ENCODE data around the gene TEX261.
A peak's percentile ranks its signal among the peaks of the same experiment; 100 is the strongest.

The TEX261 gene

DNA sequence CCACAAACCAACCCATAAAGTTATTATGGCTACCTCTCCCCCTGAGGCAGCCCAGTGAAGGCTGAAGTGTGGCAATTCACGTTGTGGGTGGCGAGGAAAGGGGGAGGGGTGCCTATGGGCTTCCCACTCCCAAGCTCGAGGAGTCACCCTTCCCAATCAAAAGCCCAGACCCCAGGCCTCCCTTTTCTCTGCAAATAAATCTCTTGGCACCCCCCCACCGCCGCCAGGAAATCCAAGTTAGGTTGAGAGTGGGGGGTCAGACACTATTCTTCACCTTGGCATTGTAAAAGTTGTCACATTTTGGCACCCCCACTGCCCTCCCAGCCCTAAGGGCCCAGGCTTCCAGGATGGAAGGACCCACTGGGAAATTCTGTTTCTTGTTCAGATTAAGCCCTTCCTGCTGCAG lies 9.4 kb downstream of the TEX261 start:
- Histone ChIP-seq H3K9me3 (replicated peaks; ENCODE audit: low read length) (no peaks in the 10 kb centered on the region), H3K27me3 (ENCODE audit: control insufficient read depth, insufficient read depth, low read length) (no peaks in the 10 kb centered on the region), H3K4me1 (ENCODE audit: control insufficient read depth, insufficient read depth, low read length) (no peaks in the 10 kb centered on the region), H3K36me3 (ENCODE audit: insufficient read depth, low read length) (peaks cover 49% of the 10 kb centered on the region), H3K9ac (ENCODE audit: low read depth, low read length) (no peak overlapping the region), H3K4me3 (ENCODE audit: low read length) (no peak overlapping the region), H3K4me2 (ENCODE audit: low read length) (no peak overlapping the region)

- Histone ChIP-seq H3K27me3 (ENCODE audit: control insufficient read depth, insufficient read depth, low read length) (no peaks in the 10 kb centered on the region), H3K4me2 (ENCODE audit: low read length) (no peak overlapping the region), H3K9me3 (replicated peaks; ENCODE audit: low read length) (no peaks in the 10 kb centered on the region), H3K4me3 (ENCODE audit: low read length) (no peak overlapping the region), H3K4me1 (ENCODE audit: control insufficient read depth, insufficient read depth, low read length) (no peaks in the 10 kb centered on the region), H3K36me3 (ENCODE audit: insufficient read depth, low read length) (peaks cover 44% of the 10 kb centered on the region), H3K9ac (ENCODE audit: low read depth, low read length) (no peak overlapping the region)
Observed at GRCh38 chr2:70984576-70985282, 9.9 kb downstream of the TEX261 start.

DNA sequence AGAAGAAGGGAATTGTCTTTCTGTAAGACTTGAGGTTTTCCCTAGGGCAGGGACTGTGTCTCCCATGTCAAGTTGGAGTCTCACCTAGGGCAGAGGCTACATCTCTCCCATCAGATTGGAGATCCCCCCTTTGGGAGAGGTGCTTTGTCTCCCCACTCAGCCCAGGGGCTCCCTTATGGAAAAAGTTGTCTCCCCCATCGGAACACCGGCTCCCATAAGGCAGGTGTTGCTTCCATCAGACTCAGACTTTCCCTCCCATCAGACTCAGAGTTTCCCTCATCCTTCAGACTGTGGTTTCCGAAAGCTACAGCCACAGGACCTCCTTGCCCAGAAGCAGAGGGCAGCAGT lies 10.5 kb downstream of the TEX261 start:
- no peak overlapping the region for H3K9ac ChIP-seq (ENCODE audit: low read depth, low read length)
- H3K27me3 ChIP-seq (ENCODE audit: control insufficient read depth, insufficient read depth, low read length), result no peaks in the 10 kb centered on the region
- H3K4me3 ChIP-seq (ENCODE audit: low read length), result no peak overlapping the region
- peaks cover 38% of the 10 kb centered on the region for H3K36me3 ChIP-seq (ENCODE audit: insufficient read depth, low read length)
- H3K4me1 ChIP-seq (ENCODE audit: control insufficient read depth, insufficient read depth, low read length), result no peaks in the 10 kb centered on the region
- no peaks in the 10 kb centered on the region for H3K9me3 ChIP-seq (replicated peaks; ENCODE audit: low read length)
- H3K4me2 ChIP-seq (ENCODE audit: low read length), result no peak overlapping the region

GRCh38 chr2:70983506-70984227 lies 11.0 kb downstream of the TEX261 start:
- Histone ChIP-seq H3K4me3 (ENCODE audit: low read length) (no peak overlapping the region), H3K27me3 (ENCODE audit: control insufficient read depth, insufficient read depth, low read length) (no peaks in the 10 kb centered on the region), H3K9ac (ENCODE audit: low read depth, low read length) (no peak overlapping the region), H3K36me3 (ENCODE audit: insufficient read depth, low read length) (peaks cover 33% of the 10 kb centered on the region), H3K4me1 (ENCODE audit: control insufficient read depth, insufficient read depth, low read length) (peaks cover 1% of the 10 kb centered on the region), H3K4me2 (ENCODE audit: low read length) (no peak overlapping the region), H3K9me3 (replicated peaks; ENCODE audit: low read length) (no peaks in the 10 kb centered on the region)

- no peak overlapping the region for H3K4me3 ChIP-seq (ENCODE audit: low read length)
- H3K9ac ChIP-seq (ENCODE audit: low read depth, low read length), result no peak overlapping the region
- peaks cover 8% of the 10 kb centered on the region for H3K4me1 ChIP-seq (ENCODE audit: control insufficient read depth, insufficient read depth, low read length)
Observed at GRCh38 chr2:70982971-70983370, 11.7 kb downstream of the TEX261 start.

DNA sequence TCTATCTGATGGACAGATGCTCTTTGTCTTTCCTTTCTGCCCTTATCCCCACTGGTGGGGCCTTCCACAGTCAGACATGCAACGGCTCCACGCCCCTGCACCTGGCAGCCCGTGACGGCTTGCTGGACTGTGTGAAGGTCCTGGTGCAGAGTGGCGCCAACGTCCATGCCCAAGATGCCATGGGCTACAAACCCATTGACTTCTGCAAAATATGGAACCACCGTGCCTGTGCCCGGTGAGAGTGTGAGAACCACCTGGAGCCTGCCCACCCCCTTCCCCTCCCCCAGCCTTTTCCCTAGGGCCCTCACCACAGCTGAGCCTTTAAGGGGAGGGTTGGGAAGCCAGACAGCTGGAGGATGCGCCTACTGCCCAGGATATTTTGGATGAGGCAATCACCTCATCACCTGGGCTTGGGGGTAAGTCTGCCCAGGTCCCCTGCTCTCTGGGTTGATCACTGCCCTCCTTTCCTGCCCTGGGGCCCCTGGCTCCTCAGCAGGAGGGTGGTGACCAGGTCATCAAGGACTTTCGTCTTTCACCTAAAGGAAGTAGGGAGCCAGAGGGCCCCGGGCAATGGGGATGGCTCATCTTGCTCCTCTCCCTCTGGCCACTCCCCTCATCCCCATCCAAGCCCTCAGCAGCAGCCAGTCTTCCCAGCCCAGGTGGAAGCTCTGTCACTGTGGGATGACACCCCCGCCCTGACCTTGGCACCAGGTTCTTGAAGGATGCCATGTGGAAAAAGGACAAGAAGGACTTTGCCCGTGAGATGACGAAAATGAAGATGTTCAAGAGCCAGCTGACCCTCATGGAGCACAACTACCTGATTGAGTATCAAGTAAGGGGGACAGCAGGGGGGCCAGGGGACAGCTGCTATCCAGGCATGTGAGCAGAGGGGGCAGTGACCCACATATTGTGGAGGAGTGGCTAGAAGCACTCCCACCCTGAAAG lies 12.5 kb downstream of the TEX261 start:
- H3K9ac ChIP-seq (ENCODE audit: low read depth, low read length), result no peak overlapping the region
- H3K4me2 ChIP-seq (ENCODE audit: low read length), result no peak overlapping the region
- H3K4me3 ChIP-seq (ENCODE audit: low read length), result no peak overlapping the region
- H3K4me1 ChIP-seq (ENCODE audit: control insufficient read depth, insufficient read depth, low read length), result peaks cover 12% of the 10 kb centered on the region
- no peaks in the 10 kb centered on the region for H3K27me3 ChIP-seq (ENCODE audit: control insufficient read depth, insufficient read depth, low read length)
- H3K9me3 ChIP-seq (replicated peaks; ENCODE audit: low read length), result no peaks in the 10 kb centered on the region
- H3K36me3 ChIP-seq (ENCODE audit: insufficient read depth, low read length), result peaks cover 19% of the 10 kb centered on the region

More at GRCh38 chr2:70982971-70983370, 11.7 kb downstream of the TEX261 start:
- H3K27me3 ChIP-seq (ENCODE audit: control insufficient read depth, insufficient read depth, low read length), result no peaks in the 10 kb centered on the region
- no peak overlapping the region for H3K4me2 ChIP-seq (ENCODE audit: low read length)
- no peaks in the 10 kb centered on the region for H3K9me3 ChIP-seq (replicated peaks; ENCODE audit: low read length)
- H3K36me3 ChIP-seq (ENCODE audit: insufficient read depth, low read length), result peaks cover 26% of the 10 kb centered on the region

DNA sequence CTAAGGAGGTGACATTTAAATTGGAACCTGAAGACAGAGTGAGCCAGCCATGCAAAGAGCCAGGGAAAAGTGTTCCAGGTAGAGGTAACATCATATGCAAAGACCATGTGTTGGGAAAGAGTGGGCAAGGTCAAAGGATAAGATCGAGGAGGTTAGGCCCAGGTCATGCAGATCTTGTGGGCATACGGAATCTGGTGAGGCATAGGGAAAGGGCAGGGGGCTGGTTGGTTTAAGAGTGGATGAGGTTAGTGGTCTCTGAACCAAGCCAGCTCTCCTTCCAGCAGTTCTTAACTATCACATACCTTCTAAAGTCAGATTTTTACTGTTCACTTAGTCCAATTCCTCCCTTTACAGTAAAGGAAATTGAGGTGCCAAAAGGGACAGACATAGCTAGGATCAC lies 13.3 kb downstream of the TEX261 start:
- no peaks in the 10 kb centered on the region for H3K9me3 ChIP-seq (replicated peaks; ENCODE audit: low read length)
- peaks cover 12% of the 10 kb centered on the region for H3K36me3 ChIP-seq (ENCODE audit: insufficient read depth, low read length)
- no peak overlapping the region for H3K4me3 ChIP-seq (ENCODE audit: low read length)
- H3K4me2 ChIP-seq (ENCODE audit: low read length), result no peak overlapping the region
- peaks cover 16% of the 10 kb centered on the region for H3K4me1 ChIP-seq (ENCODE audit: control insufficient read depth, insufficient read depth, low read length)
- no peaks in the 10 kb centered on the region for H3K27me3 ChIP-seq (ENCODE audit: control insufficient read depth, insufficient read depth, low read length)
- H3K9ac ChIP-seq (ENCODE audit: low read depth, low read length), result no peak overlapping the region

- Histone ChIP-seq H3K4me2 (ENCODE audit: low read length) (no peak overlapping the region), H3K27me3 (ENCODE audit: control insufficient read depth, insufficient read depth, low read length) (no peaks in the 10 kb centered on the region), H3K9me3 (replicated peaks; ENCODE audit: low read length) (no peaks in the 10 kb centered on the region)
Observed at GRCh38 chr2:70979626-70980025, 15.0 kb downstream of the TEX261 start.

GRCh38 chr2:70979180-70979488 lies 15.5 kb downstream of the TEX261 start:
- H3K4me3 ChIP-seq (ENCODE audit: low read length), result peak overlapping the region; percentile 84
- peaks cover 2% of the 10 kb centered on the region for H3K36me3 ChIP-seq (ENCODE audit: insufficient read depth, low read length)
- no peaks in the 10 kb centered on the region for H3K27me3 ChIP-seq (ENCODE audit: control insufficient read depth, insufficient read depth, low read length)
- H3K9ac ChIP-seq (ENCODE audit: low read depth, low read length), result peak overlapping the region; percentile 83
- peak overlapping the region; percentile 100 for H3K4me2 ChIP-seq (ENCODE audit: low read length)
- H3K9me3 ChIP-seq (replicated peaks; ENCODE audit: low read length), result no peaks in the 10 kb centered on the region
- peaks cover 17% of the 10 kb centered on the region for H3K4me1 ChIP-seq (ENCODE audit: control insufficient read depth, insufficient read depth, low read length)

More at GRCh38 chr2:70979626-70980025, 15.0 kb downstream of the TEX261 start:
- Histone ChIP-seq H3K36me3 (ENCODE audit: insufficient read depth, low read length) (peaks cover 2% of the 10 kb centered on the region), H3K9ac (ENCODE audit: low read depth, low read length) (no peak overlapping the region), H3K4me3 (ENCODE audit: low read length) (no peak overlapping the region), H3K4me1 (ENCODE audit: control insufficient read depth, insufficient read depth, low read length) (peaks cover 17% of the 10 kb centered on the region)

DNA sequence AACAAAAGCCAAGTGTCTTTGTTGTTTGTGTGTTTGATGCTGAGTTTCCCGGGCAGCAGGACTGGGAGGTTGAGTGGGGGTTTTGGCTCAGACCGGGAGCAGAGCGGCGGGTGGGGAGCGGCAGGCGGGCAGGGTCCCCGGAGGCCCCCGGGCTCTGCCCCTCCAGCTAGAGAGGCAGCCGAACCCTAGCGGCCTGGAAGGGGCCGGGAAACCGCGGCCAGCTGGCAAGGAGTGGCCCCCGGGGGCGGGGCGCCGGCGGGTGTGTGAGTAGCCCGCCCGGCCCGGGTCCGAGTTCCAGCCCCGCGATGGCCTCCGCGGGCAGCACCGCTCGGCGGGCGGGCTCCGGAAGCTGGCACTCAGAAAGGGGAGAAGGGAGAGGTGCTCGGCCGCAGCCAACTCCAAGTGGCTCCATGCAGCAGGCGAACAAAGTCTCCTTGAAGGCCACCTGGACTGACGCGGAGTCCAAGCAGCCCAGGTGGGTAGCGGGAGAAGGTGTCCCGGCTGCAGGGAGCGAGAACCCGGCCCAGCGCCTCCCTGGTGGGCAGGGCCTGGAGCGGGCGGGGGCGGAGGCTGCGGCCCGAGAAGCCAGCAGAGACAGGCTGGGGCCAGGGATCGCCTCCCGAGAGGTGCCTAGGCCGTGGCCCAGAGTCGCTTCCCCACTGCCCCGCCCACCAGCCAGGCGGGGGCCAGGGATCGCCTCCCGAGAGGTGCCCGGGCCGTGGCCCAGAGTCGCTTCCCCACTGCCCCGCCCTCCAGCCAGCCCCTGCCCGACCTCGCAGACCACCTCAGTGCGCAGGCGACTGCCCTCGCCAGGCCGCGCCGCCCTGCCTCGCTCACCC lies 16.1 kb downstream of the TEX261 start, which contains the start of gene ANKRD53:
TSS of gene ANKRD53 (plus strand) at position 290 of the 839 bp plus-strand sequence. CDS start at position 306, 16 bp downstream.
- no peaks in the 10 kb centered on the region for H3K9me3 ChIP-seq (replicated peaks; ENCODE audit: low read length)
- H3K4me2 ChIP-seq (ENCODE audit: low read length), result peak within 1 kb of the TSS; percentile 100
- peak within 1 kb of the TSS; percentile 87 for H3K4me3 ChIP-seq (ENCODE audit: low read length)
- no peaks in the 10 kb centered on the region for H3K27me3 ChIP-seq (ENCODE audit: control insufficient read depth, insufficient read depth, low read length)
- peaks cover 17% of the 10 kb centered on the region for H3K4me1 ChIP-seq (ENCODE audit: control insufficient read depth, insufficient read depth, low read length)
- H3K36me3 ChIP-seq (ENCODE audit: insufficient read depth, low read length), result peaks cover under 1% of the 10 kb centered on the region
- peak within 1 kb of the TSS; percentile 90 for H3K9ac ChIP-seq (ENCODE audit: low read depth, low read length)
